Astrocyte (in vitro differentiated cells and primary cell): ENCODE measurements around the gene DZANK1. TPM values are rescaled to one million over a fixed set of nuclear protein-coding genes. Genes with fewer than 3 reads are reported as not detected.

ENCODE experiments used
- DNase-seq: peaks from one replicate; pipeline ENCODE4 v3.0.0-alpha.2; 2010; ENCODE audit warnings: low read depth
- FAIRE-seq: peaks from 2 replicates; lab custom pipeline; 2011; peaks lifted over from hg19 to GRCh38; lab: Jason Lieb, UNC
- H2AFZ ChIP-seq: 2 replicates; pipeline ENCODE4 v1.6.0; 2012; ENCODE audit warnings: low read depth, low read length, inconsistent platforms
- H3K27ac ChIP-seq: 2 replicates; pipeline ENCODE4 v1.5.1; 2011; ENCODE audit warnings: low read depth, low read length, inconsistent platforms
- H3K27me3 ChIP-seq: 2 replicates; pipeline ENCODE4 v1.6.0; 2011; ENCODE audit warnings: low read length, inconsistent platforms; ENCODE audit not compliant: insufficient read depth
- H3K36me3 ChIP-seq: 2 replicates; pipeline ENCODE4 v1.5.1; 2011; ENCODE audit warnings: low read length, inconsistent platforms; ENCODE audit not compliant: insufficient read depth
- H3K4me1 ChIP-seq: 2 replicates; pipeline ENCODE4 v1.5.1; 2011; ENCODE audit warnings: low read length, inconsistent platforms; ENCODE audit not compliant: insufficient read depth
- H3K4me2 ChIP-seq: 2 replicates; pipeline ENCODE4 v1.6.0; 2012; ENCODE audit warnings: low read length, inconsistent platforms
- H3K4me3 ChIP-seq: 2 replicates; pipeline ENCODE4 v1.5.1; 2011; ENCODE audit warnings: low read depth, mild to moderate bottlenecking, low read length, inconsistent platforms; ENCODE audit not compliant: insufficient read depth
- H3K79me2 ChIP-seq: 2 replicates; pipeline ENCODE4 v1.6.0; 2012; ENCODE audit warnings: mild to moderate bottlenecking, low read length, inconsistent platforms; ENCODE audit not compliant: insufficient read depth
- H3K9ac ChIP-seq: 2 replicates; pipeline ENCODE4 v1.6.0; 2012; ENCODE audit warnings: mild to moderate bottlenecking, low read length, inconsistent platforms
- H3K9me3 ChIP-seq: 2 replicates; pipeline ENCODE4 v1.5.1; 2012; ENCODE audit warnings: low read depth, mild to moderate bottlenecking, low read length, inconsistent platforms; ENCODE audit not compliant: insufficient read depth
- H4K20me1 ChIP-seq: 2 replicates; pipeline ENCODE4 v1.6.0; 2012; ENCODE audit warnings: low read length, inconsistent platforms; ENCODE audit not compliant: insufficient read depth
- H3K27ac Mint-ChIP-seq: one replicate; pipeline ENCODE4 v1.8.0; 2021; ENCODE audit warnings: mild to moderate bottlenecking, mixed read lengths; ENCODE audit not compliant: unreplicated experiment
- H3K27me3 Mint-ChIP-seq: one replicate; pipeline ENCODE4 v1.8.0; 2021; ENCODE audit warnings: low read depth, mixed read lengths; ENCODE audit not compliant: unreplicated experiment
- H3K36me3 Mint-ChIP-seq: one replicate; pipeline ENCODE4 v1.8.0; 2021; ENCODE audit warnings: low read depth, mixed read lengths; ENCODE audit not compliant: unreplicated experiment
- H3K4me1 Mint-ChIP-seq: one replicate; pipeline ENCODE4 v1.8.0; 2021; ENCODE audit warnings: low read depth, mixed read lengths; ENCODE audit not compliant: unreplicated experiment
- H3K4me3 Mint-ChIP-seq: one replicate; pipeline ENCODE4 v1.8.0; 2021; ENCODE audit warnings: mild to moderate bottlenecking, moderate library complexity, mixed read lengths; ENCODE audit not compliant: unreplicated experiment
- H3K9me3 Mint-ChIP-seq: one replicate; pipeline ENCODE4 v1.8.0; 2021; ENCODE audit warnings: mild to moderate bottlenecking, mixed read lengths; ENCODE audit not compliant: unreplicated experiment
- CTCF ChIP-seq: IDR thresholded peaks from 2 replicates; pipeline ENCODE4 v1.5.1; 2011; ENCODE audit warnings: low read depth, mild to moderate bottlenecking, inconsistent platforms, low read length, moderate library complexity; ENCODE audit not compliant: insufficient read depth
- EZH2 ChIP-seq: IDR thresholded peaks from 2 replicates; pipeline ENCODE4 v1.6.1; 2012; ENCODE audit warnings: mild to moderate bottlenecking, low read length, inconsistent platforms; ENCODE audit not compliant: insufficient read depth
- total RNA-seq: library from RNA; stranded (reverse); gene quantifications from 2 replicates; pipeline ENCODE4 v1.2.1, GENCODE V29; 2021

Gene DZANK1
- total RNA-seq, 1 donor from 2014 or later, result 3.0 TPM

- Histone ChIP-seq H3K4me2 (no peak overlapping the region), H3K27ac (no peak overlapping the region), H3K27me3 (no peaks in the 10 kb centered on the region), H3K9me3 (no peaks in the 10 kb centered on the region), H3K79me2 (no peaks in the 10 kb centered on the region), H3K4me1 (no peaks in the 10 kb centered on the region), H4K20me1 (no peaks in the 10 kb centered on the region), H2AFZ (no peak overlapping the region), H3K9ac (no peak overlapping the region), H3K4me3 (no peak overlapping the region), H3K36me3 (no peaks in the 10 kb centered on the region)
- no peak overlapping the region for H3K4me3 Mint-ChIP-seq
- TF ChIP-seq CTCF (no peak), EZH2 (no peak)
- no peaks in the 10 kb centered on the region for H3K27me3 Mint-ChIP-seq
- H3K9me3 Mint-ChIP-seq, result no peaks in the 10 kb centered on the region
- FAIRE-seq (no peak), DNase-seq (no peak)
- H3K27ac Mint-ChIP-seq, result no peak overlapping the region
- H3K4me1 Mint-ChIP-seq, result no peaks in the 10 kb centered on the region
- H3K36me3 Mint-ChIP-seq, result no peaks in the 10 kb centered on the region
Measured at GRCh38 chr20:18372296-18372695, 94.5 kb downstream of the DZANK1 start.

GRCh38 chr20:18364768-18365167, 102.1 kb downstream of the DZANK1 start:
- no peaks in the 10 kb centered on the region for H3K4me1 ChIP-seq
- TF ChIP-seq CTCF (no peak), EZH2 (no peak)
- H3K27ac ChIP-seq, result no peak overlapping the region
- Mint-ChIP-seq H3K27me3 (no peaks in the 10 kb centered on the region), H3K4me3 (no peak overlapping the region), H3K27ac (no peak overlapping the region), H3K4me1 (no peaks in the 10 kb centered on the region), H3K36me3 (no peaks in the 10 kb centered on the region), H3K9me3 (no peaks in the 10 kb centered on the region)
- DNase-seq (no peak), FAIRE-seq (no peak)
- no peak overlapping the region for H2AFZ ChIP-seq
- no peaks in the 10 kb centered on the region for H4K20me1 ChIP-seq
- no peaks in the 10 kb centered on the region for H3K36me3 ChIP-seq
- H3K79me2 ChIP-seq, result no peaks in the 10 kb centered on the region
- H3K4me2 ChIP-seq, result no peak overlapping the region
- no peaks in the 10 kb centered on the region for H3K27me3 ChIP-seq
- no peak overlapping the region for H3K9ac ChIP-seq
- H3K9me3 ChIP-seq, result no peaks in the 10 kb centered on the region
- no peak overlapping the region for H3K4me3 ChIP-seq

- H2AFZ ChIP-seq, result no peak overlapping the region
- FAIRE-seq, result no peak
- no peaks in the 10 kb centered on the region for H4K20me1 ChIP-seq
- H3K27ac ChIP-seq, result no peak overlapping the region
- no peaks in the 10 kb centered on the region for H3K27me3 Mint-ChIP-seq
- no peaks in the 10 kb centered on the region for H3K27me3 ChIP-seq
- DNase-seq, result no peak
- H3K4me1 ChIP-seq, result no peaks in the 10 kb centered on the region
- H3K4me1 Mint-ChIP-seq, result no peaks in the 10 kb centered on the region
- no peak overlapping the region for H3K4me3 Mint-ChIP-seq
- TF ChIP-seq CTCF (no peak), EZH2 (no peak)
- H3K4me2 ChIP-seq, result no peak overlapping the region
- H3K27ac Mint-ChIP-seq, result no peak overlapping the region
- no peak overlapping the region for H3K4me3 ChIP-seq
- H3K9me3 ChIP-seq, result no peaks in the 10 kb centered on the region
- H3K9ac ChIP-seq, result no peak overlapping the region
- H3K79me2 ChIP-seq, result no peaks in the 10 kb centered on the region
- no peaks in the 10 kb centered on the region for H3K9me3 Mint-ChIP-seq
- no peaks in the 10 kb centered on the region for H3K36me3 ChIP-seq
- no peaks in the 10 kb centered on the region for H3K36me3 Mint-ChIP-seq
Measured at GRCh38 chr20:18363708-18364107, 103.1 kb downstream of the DZANK1 start.
